ENCODE measurements around the gene TBX21.
A peak's percentile ranks its signal among the peaks of the same experiment; 100 is the strongest.

Gene TBX21

GRCh38 chr17:47695429-47696376, 37.3 kb upstream of the TBX21 start:
- ChIA-PET POLR2A (interaction anchor here (1.8 to 2.2 kb wide), 2 partner anchors 46 to 126 kb away, joined by 4 to 7 read pairs; partner anchors contain the start of genes KPNB1 and OSBPL7), CTCF (interaction anchor here (2.5 to 4.2 kb wide), 3 partner anchors 8 to 23 kb away, joined by 10 to 41 read pairs (median 25); no protein-coding TSS in a partner anchor)
- no peak overlapping the region; the same call in 1 of the 2 replicates for H3K27ac ChIP-seq (ENCODE audit: extremely low read depth, low read depth, low read length)
- H3K4me1 ChIP-seq (ENCODE audit: control insufficient read depth, insufficient read depth, low read length): peaks cover 12% of the 10 kb centered on the region
- TF ChIP-seq ZBTB10 (tag by site-specific recombination; IDR thresholded peaks at IDR 0.05) (no peak), HOXC10 (CRISPR knock-in tag; IDR thresholded peaks at IDR 0.05) (no peak), KLF9 (tag by site-specific recombination; IDR thresholded peaks at IDR 0.05; ENCODE audit: low read depth) (no peak), ZNF501 (tag by site-specific recombination; IDR thresholded peaks at IDR 0.05) (no peak), ZBTB8A (tag by site-specific recombination; IDR thresholded peaks at IDR 0.05) (no peak)
- TF ChIP-seq, protein P1, sequence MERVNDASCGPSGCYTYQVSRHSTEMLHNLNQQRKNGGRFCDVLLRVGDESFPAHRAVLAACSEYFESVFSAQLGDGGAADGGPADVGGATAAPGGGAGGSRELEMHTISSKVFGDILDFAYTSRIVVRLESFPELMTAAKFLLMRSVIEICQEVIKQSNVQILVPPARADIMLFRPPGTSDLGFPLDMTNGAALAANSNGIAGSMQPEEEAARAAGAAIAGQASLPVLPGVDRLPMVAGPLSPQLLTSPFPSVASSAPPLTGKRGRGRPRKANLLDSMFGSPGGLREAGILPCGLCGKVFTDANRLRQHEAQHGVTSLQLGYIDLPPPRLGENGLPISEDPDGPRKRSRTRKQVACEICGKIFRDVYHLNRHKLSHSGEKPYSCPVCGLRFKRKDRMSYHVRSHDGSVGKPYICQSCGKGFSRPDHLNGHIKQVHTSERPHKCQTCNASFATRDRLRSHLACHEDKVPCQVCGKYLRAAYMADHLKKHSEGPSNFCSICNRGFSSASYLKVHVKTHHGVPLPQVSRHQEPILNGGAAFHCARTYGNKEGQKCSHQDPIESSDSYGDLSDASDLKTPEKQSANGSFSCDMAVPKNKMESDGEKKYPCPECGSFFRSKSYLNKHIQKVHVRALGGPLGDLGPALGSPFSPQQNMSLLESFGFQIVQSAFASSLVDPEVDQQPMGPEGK (tag by site-specific recombination; IDR thresholded peaks at IDR 0.05): no peak; the same call in none of the 2 replicates
- no peaks in the 10 kb centered on the region for H3K9me3 ChIP-seq (ENCODE audit: control insufficient read depth, insufficient read depth, low read depth, low read length)
- H3K4me3 ChIP-seq (ENCODE audit: low read depth, low read length): no peak overlapping the region
- peaks cover 5 to 35% of the 10 kb centered on the region in 2 experiments; a peak in 2 of 3 replicates for H3K36me3 ChIP-seq (ENCODE audit: control insufficient read depth in 2 of 2, insufficient read depth in 1 of 2, low read length in 2 of 2)

- H3K27ac ChIP-seq (ENCODE audit: extremely low read depth, low read depth, low read length): no peak overlapping the region
- peaks cover 12% of the 10 kb centered on the region for H3K4me1 ChIP-seq (ENCODE audit: control insufficient read depth, insufficient read depth, low read length)
- no peak overlapping the region for H3K4me3 ChIP-seq (ENCODE audit: low read depth, low read length)
- ChIA-PET POLR2A (interaction anchor here (0.8 to 1.5 kb wide), 4 partner anchors 9 to 22 kb away, joined by 3 to 9 read pairs (median 4); no protein-coding TSS in a partner anchor), CTCF (interaction anchor here (0.6 to 5.9 kb wide), 19 partner anchors 9 to 753 kb away, joined by 3 to 58 read pairs (median 4); partner anchors contain the start of gene KPNB1)
- H3K36me3 ChIP-seq (ENCODE audit: control insufficient read depth in 2 of 2, insufficient read depth in 1 of 2, low read length in 2 of 2): peaks cover 5 to 40% of the 10 kb centered on the region in 2 experiments; a peak in 2 of 3 replicates
- no peaks in the 10 kb centered on the region for H3K9me3 ChIP-seq (ENCODE audit: control insufficient read depth, insufficient read depth, low read depth, low read length)
- TF ChIP-seq ZNF600 (tag by site-specific recombination; IDR thresholded peaks at IDR 0.05): 0 out of 2 replicates have a peak, but pooled peaks have one; percentile 31
- TF ChIP-seq ZNF221 (tag by site-specific recombination; IDR thresholded peaks at IDR 0.05; ENCODE audit: borderline replicate concordance): no peak
- TF ChIP-seq ZBTB17 (tag by site-specific recombination; IDR thresholded peaks at IDR 0.05): peak; percentile 64
- TF ChIP-seq ZFHX2 (tag by site-specific recombination; conservative IDR thresholded peaks at IDR 0.05): no peak
- TF ChIP-seq REST (tag by site-specific recombination; IDR thresholded peaks at IDR 0.05): peak; percentile 75
- TF ChIP-seq ZFP69B (tag by site-specific recombination; IDR thresholded peaks at IDR 0.05): 0 out of 2 replicates have a peak, but pooled peaks have one; percentile 27
- TF ChIP-seq ZNF423 (tag by site-specific recombination; IDR thresholded peaks at IDR 0.05): no peak
- no peak for TF ChIP-seq YY2 (tag by site-specific recombination; IDR thresholded peaks at IDR 0.05)
- no peak for TF ChIP-seq ZNF341 (tag by site-specific recombination; IDR thresholded peaks at IDR 0.05; ENCODE audit: low read depth)
- no peak for TF ChIP-seq PRDM4 (tag by site-specific recombination; IDR thresholded peaks at IDR 0.05)
- TF ChIP-seq ZNF121 (tag by site-specific recombination; IDR thresholded peaks at IDR 0.05): no peak
These were observed 36.1 kb upstream of the TBX21 start for GRCh38 chr17:47696717-47697642.

Measured in HEK293 (cell line).